Chondrocyte (in vitro differentiated cells): ENCODE data around the gene VIT. TPM values are rescaled to one million over a fixed set of nuclear protein-coding genes. Genes with fewer than 3 reads are reported as not detected.

ENCODE experiments used
- DNase-seq: peaks from one replicate; pipeline ENCODE4 v3.0.0; 2021; ENCODE audit warnings: mixed read lengths, low spot score
- H3K27ac Mint-ChIP-seq: one replicate; pipeline ENCODE4 v1.8.0; 2021; ENCODE audit warnings: mild to moderate bottlenecking, moderate library complexity, mixed read lengths; ENCODE audit not compliant: unreplicated experiment
- H3K27me3 Mint-ChIP-seq: 2 replicates; pipeline ENCODE4 v1.8.0; 2021; ENCODE audit warnings: low read depth, mixed read lengths
- H3K36me3 Mint-ChIP-seq: 2 replicates; pipeline ENCODE4 v1.8.0; 2021; ENCODE audit warnings: low read depth, mixed read lengths
- H3K4me1 Mint-ChIP-seq: 2 replicates; pipeline ENCODE4 v1.8.0; 2021; ENCODE audit warnings: low read depth, mild to moderate bottlenecking, mixed read lengths
- H3K4me3 Mint-ChIP-seq: one replicate; pipeline ENCODE4 v1.8.0; 2021; ENCODE audit warnings: mild to moderate bottlenecking, moderate library complexity, mixed read lengths; ENCODE audit not compliant: unreplicated experiment
- H3K9me3 Mint-ChIP-seq: 2 replicates; pipeline ENCODE4 v1.8.0; 2021; ENCODE audit warnings: low read depth, mixed read lengths
- CTCF ChIP-seq: fragments of 200-600 bp; sonication (generic); IDR thresholded peaks from 2 replicates; pipeline ENCODE4 v1.5.0; 2021; ENCODE audit warnings: antibody characterized with exemption, mild to moderate bottlenecking, moderate library complexity
- total RNA-seq: library from RNA; stranded (reverse); gene quantifications from 3 replicates; pipeline ENCODE4 v1.2.1, GENCODE V29; 2021

Gene VIT
- total RNA-seq, 1 donor from 2014 or later = 0.15 TPM

- no peak for DNase-seq
- Mint-ChIP-seq H3K27ac (no peak overlapping the region), H3K9me3 (no peaks in the 10 kb centered on the region), H3K36me3 (no peaks in the 10 kb centered on the region), H3K4me3 (no peak overlapping the region), H3K4me1 (no peaks in the 10 kb centered on the region), H3K27me3 (peaks cover 2% of the 10 kb centered on the region)
- no peak for TF ChIP-seq CTCF
These were observed 33.2 kb upstream of the VIT start for GRCh38 chr2:36663295-36663694.

GRCh38 chr2:36663851-36664695 is 32.4 kb upstream of the VIT start:
- Mint-ChIP-seq H3K9me3 (no peaks in the 10 kb centered on the region), H3K27ac (no peak overlapping the region), H3K4me1 (no peaks in the 10 kb centered on the region), H3K4me3 (no peak overlapping the region), H3K27me3 (peaks cover 2% of the 10 kb centered on the region), H3K36me3 (no peaks in the 10 kb centered on the region)
- peak; percentile 92 for TF ChIP-seq CTCF
- DNase-seq = no peak

- no peak overlapping the region for H3K27ac Mint-ChIP-seq
- H3K36me3 Mint-ChIP-seq = no peaks in the 10 kb centered on the region
- H3K9me3 Mint-ChIP-seq = no peaks in the 10 kb centered on the region
- H3K4me3 Mint-ChIP-seq = no peak overlapping the region
- H3K27me3 Mint-ChIP-seq = peaks cover 2% of the 10 kb centered on the region
- TF ChIP-seq CTCF = no peak
- no peaks in the 10 kb centered on the region for H3K4me1 Mint-ChIP-seq
- DNase-seq = no peak
These were observed 31.8 kb upstream of the VIT start for GRCh38 chr2:36664696-36665076.

GRCh38 chr2:36667931-36668330 is 28.6 kb upstream of the VIT start:
- TF ChIP-seq CTCF = no peak
- no peak overlapping the region for H3K27ac Mint-ChIP-seq
- no peaks in the 10 kb centered on the region for H3K9me3 Mint-ChIP-seq
- no peaks in the 10 kb centered on the region for H3K4me1 Mint-ChIP-seq
- no peak for DNase-seq
- no peaks in the 10 kb centered on the region for H3K36me3 Mint-ChIP-seq
- peaks cover 2% of the 10 kb centered on the region for H3K27me3 Mint-ChIP-seq
- H3K4me3 Mint-ChIP-seq = no peak overlapping the region

GRCh38 chr2:36670881-36671595 is 25.5 kb upstream of the VIT start:
- Mint-ChIP-seq H3K27ac (no peak overlapping the region), H3K27me3 (peaks cover 2% of the 10 kb centered on the region), H3K36me3 (no peaks in the 10 kb centered on the region), H3K4me1 (no peaks in the 10 kb centered on the region), H3K9me3 (no peaks in the 10 kb centered on the region), H3K4me3 (no peak overlapping the region)
- no peak for TF ChIP-seq CTCF
- DNase-seq = no peak
